IPS-15b (cell line): ENCODE data around the gene DNAJC7.

Source experiments
- H3K27me3 ChIP-seq: one replicate; pipeline ENCODE4 v1.6.1; 2013; ENCODE audit warnings: low read length; ENCODE audit not compliant: control insufficient read depth, insufficient read depth
- H3K36me3 ChIP-seq: one replicate; pipeline ENCODE4 v1.6.1; 2013; ENCODE audit warnings: low read length; ENCODE audit not compliant: control insufficient read depth, insufficient read depth
- H3K4me1 ChIP-seq: one replicate; pipeline ENCODE4 v1.6.1; 2013; ENCODE audit warnings: mild to moderate bottlenecking, low read length; ENCODE audit not compliant: control insufficient read depth, insufficient read depth
- H3K4me3 ChIP-seq: one replicate; pipeline ENCODE4 v1.5.1; 2013; ENCODE audit warnings: low read depth, low read length
- H3K9ac ChIP-seq: one replicate; pipeline ENCODE4 v1.6.1; 2013; ENCODE audit warnings: low read depth, mild to moderate bottlenecking, low read length
- H3K9me3 ChIP-seq: one replicate; pipeline ENCODE4 v1.6.1; 2013; ENCODE audit warnings: mild to moderate bottlenecking, low read length; ENCODE audit not compliant: control insufficient read depth, insufficient read depth

Gene DNAJC7

DNA sequence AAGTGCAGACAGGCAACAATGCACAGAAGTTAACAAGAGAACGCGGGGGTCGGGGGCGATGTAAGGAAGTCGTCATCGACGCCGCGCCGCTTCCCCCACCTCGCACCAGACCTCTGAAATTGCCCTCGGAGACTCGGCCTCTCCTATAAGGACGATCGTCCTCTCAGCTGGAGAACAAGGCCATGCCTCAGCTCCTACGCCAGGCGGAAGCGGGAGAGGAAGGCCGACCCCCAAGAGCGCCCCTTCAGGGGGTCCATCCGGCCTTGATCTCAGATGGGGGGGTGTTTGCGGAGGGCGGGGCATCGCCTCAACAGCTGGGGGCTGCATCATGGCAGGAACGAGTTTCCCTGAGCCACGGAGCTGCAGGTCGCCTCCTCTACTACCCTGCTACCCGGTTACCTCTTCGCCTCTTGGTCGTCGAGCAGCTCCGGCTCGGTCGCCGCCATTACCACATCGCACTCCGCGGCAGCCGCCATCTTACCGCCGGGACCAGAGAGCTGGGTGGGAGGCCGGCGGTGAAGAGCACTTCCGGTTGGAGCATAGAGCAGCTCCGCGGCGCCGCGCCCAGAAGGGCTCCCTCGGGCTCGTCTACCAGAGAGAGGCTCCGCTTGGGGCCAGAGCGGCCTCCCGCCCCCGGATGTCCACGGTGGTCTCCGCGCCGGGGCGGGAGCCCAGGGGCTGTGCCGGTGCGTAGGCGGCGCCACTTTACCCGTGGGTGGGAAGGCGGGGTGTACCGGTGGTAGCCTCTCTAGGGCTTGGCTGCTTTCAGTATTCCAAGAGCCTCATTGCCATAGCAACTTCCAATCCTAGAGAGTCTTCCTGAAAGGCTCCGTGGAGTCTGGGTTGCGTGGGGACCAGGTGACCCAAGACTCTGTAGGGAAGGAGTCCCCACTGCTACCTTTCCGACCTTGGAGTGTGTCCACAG is at the start of gene DNAJC7:
DNAJC7 (minus strand) TSS at position 499 of the 925 bp plus-strand sequence; CDS start at position 476, 23 bp downstream.
- peak within 1 kb of the TSS; percentile 98 for H3K9ac ChIP-seq
- H3K4me3 ChIP-seq = peak within 1 kb of the TSS; percentile 94
- no peaks in the 10 kb centered on the region for H3K27me3 ChIP-seq
- peaks cover 14% of the 10 kb centered on the region for H3K4me1 ChIP-seq
- no peaks in the 10 kb centered on the region for H3K9me3 ChIP-seq
- peaks cover 2% of the 10 kb centered on the region for H3K36me3 ChIP-seq

DNA sequence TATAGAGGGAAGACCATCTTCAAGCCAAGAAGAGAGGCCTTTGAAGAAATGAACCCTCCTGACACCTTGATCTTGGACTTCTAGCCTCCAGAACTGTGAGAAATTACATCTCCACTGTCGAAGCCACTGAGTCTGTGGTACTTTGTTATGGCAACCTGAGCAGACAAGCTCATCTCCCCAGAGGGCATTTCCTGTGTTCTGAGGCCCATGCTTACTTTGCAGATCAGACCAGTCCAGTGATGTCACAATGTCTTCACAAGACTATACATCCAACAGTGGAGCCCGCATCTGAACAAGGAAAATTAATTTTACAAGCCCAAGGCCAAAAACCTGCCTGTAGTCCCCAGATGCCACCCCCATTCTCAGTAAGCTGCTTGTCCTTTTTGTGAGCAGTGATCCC is 48.0 kb upstream of the DNAJC7 start:
- Histone ChIP-seq H3K4me3 (no peak overlapping the region), H3K9me3 (no peaks in the 10 kb centered on the region), H3K9ac (no peak overlapping the region), H3K4me1 (no peaks in the 10 kb centered on the region), H3K27me3 (no peaks in the 10 kb centered on the region), H3K36me3 (no peaks in the 10 kb centered on the region)

DNA sequence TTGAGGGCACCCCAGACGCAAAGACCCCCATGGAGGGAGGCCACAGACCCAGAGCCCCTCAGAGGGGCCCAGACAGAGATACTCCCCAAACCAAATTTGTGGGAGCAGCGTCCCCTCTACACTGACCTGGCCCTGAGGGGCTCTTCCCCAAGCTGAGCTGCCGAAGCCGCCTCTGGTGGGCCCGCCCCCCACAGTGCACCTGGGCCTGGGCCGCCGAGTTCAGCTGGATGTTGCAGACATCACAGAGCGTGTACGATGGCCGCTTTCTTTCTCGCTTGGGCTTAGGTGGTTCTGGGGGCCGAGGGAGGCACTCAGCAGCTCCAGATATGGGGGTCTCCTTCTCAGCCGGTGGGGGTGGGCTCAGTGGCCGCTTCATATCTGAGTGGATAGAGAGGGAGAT is 45.4 kb upstream of the DNAJC7 start:
- H3K27me3 ChIP-seq = no peaks in the 10 kb centered on the region
- H3K9me3 ChIP-seq = no peaks in the 10 kb centered on the region
- H3K9ac ChIP-seq = no peak overlapping the region
- no peaks in the 10 kb centered on the region for H3K4me1 ChIP-seq
- no peaks in the 10 kb centered on the region for H3K36me3 ChIP-seq
- H3K4me3 ChIP-seq = no peak overlapping the region

GRCh38 chr17:42061646-42062487 is 44.6 kb upstream of the DNAJC7 start:
- Histone ChIP-seq H3K27me3 (no peaks in the 10 kb centered on the region), H3K4me1 (peaks cover 1% of the 10 kb centered on the region), H3K36me3 (no peaks in the 10 kb centered on the region), H3K4me3 (no peak overlapping the region), H3K9ac (no peak overlapping the region), H3K9me3 (no peaks in the 10 kb centered on the region)

DNA sequence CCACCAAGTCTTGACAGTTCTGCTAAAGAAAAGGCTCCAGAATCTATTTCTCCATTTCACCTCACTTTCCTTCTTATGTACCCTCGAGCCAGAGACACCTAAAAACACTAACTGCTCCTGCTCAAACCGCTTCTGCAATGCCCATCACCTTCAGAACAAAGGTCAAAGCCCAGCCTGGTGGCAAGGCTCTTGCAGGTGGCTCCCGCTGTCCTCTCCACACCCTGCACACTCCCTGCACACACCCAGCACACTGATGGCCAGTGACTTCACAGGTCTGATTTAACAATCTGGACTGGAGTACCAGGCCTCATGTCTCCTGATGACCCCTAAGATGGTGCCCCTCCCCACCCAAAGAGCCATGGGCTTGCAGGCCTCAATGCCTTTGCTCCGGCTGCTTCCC is 43.0 kb upstream of the DNAJC7 start:
- Histone ChIP-seq H3K9ac (no peak overlapping the region), H3K4me3 (no peak overlapping the region), H3K27me3 (no peaks in the 10 kb centered on the region), H3K36me3 (no peaks in the 10 kb centered on the region), H3K9me3 (no peaks in the 10 kb centered on the region), H3K4me1 (peaks cover 2% of the 10 kb centered on the region)

- Histone ChIP-seq H3K4me3 (no peak overlapping the region), H3K27me3 (no peaks in the 10 kb centered on the region), H3K36me3 (no peaks in the 10 kb centered on the region), H3K9me3 (no peaks in the 10 kb centered on the region), H3K9ac (no peak overlapping the region), H3K4me1 (peaks cover 2% of the 10 kb centered on the region)
Observed at GRCh38 chr17:42059815-42060214, 42.6 kb upstream of the DNAJC7 start.

GRCh38 chr17:42058063-42058462 is 40.8 kb upstream of the DNAJC7 start:
- Histone ChIP-seq H3K9me3 (no peaks in the 10 kb centered on the region), H3K36me3 (no peaks in the 10 kb centered on the region), H3K27me3 (peaks cover 2% of the 10 kb centered on the region), H3K4me1 (peaks cover 2% of the 10 kb centered on the region), H3K4me3 (no peak overlapping the region), H3K9ac (no peak overlapping the region)

GRCh38 chr17:42056635-42057034 is 39.4 kb upstream of the DNAJC7 start:
- no peaks in the 10 kb centered on the region for H3K36me3 ChIP-seq
- H3K9ac ChIP-seq = no peak overlapping the region
- H3K4me1 ChIP-seq = peaks cover 2% of the 10 kb centered on the region
- H3K27me3 ChIP-seq = peaks cover 7% of the 10 kb centered on the region
- H3K4me3 ChIP-seq = no peak overlapping the region
- H3K9me3 ChIP-seq = no peaks in the 10 kb centered on the region

- Histone ChIP-seq H3K36me3 (no peaks in the 10 kb centered on the region), H3K4me1 (peaks cover 4% of the 10 kb centered on the region), H3K9ac (no peak overlapping the region), H3K27me3 (peaks cover 7% of the 10 kb centered on the region), H3K9me3 (no peaks in the 10 kb centered on the region), H3K4me3 (no peak overlapping the region)
Observed at GRCh38 chr17:42055496-42055895, 38.3 kb upstream of the DNAJC7 start.

- Histone ChIP-seq H3K4me1 (peaks cover 4% of the 10 kb centered on the region), H3K9me3 (no peaks in the 10 kb centered on the region), H3K36me3 (no peaks in the 10 kb centered on the region), H3K4me3 (no peak overlapping the region), H3K27me3 (peaks cover 7% of the 10 kb centered on the region), H3K9ac (no peak overlapping the region)
Observed at GRCh38 chr17:42055027-42055426, 37.8 kb upstream of the DNAJC7 start.

DNA sequence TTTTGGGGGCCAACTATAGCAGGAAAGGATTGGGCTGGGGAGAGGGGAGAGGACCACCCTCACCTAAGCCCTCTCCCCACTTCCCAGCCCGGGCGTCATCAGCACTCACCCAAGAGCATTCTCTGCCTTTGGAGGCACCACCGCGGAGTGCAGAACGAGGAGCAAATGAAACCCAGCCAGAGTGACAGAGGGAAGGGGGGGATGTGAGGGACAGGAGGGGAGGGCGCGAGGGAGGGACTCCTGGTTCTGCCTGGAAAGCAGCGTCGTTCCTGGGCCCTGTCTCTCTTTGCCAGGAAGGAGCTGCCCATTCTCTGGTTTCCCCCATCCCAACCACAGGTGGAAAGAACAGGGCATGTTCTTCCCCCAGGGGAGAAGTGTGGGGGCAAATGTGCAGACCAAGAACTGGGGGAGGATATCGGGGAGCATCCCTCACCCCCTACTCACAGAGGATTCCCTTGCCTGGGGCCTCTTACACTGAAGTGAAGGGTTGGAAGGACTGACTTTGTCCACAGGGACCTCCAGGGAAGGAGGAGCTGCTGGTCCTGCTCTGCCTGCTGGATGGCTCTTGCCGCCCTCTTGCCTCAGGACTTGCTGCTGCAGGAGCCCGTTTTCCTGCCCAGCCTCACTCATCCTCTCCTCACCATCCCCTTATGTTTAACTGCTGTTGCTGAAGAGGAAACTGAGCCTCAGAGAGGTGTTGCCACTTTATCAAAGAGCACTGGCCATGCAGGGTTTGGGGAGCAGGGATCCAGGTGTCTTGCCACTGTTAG is 36.7 kb upstream of the DNAJC7 start:
- H3K9me3 ChIP-seq = no peaks in the 10 kb centered on the region
- H3K4me3 ChIP-seq = no peak overlapping the region
- H3K36me3 ChIP-seq = no peaks in the 10 kb centered on the region
- peaks cover 10% of the 10 kb centered on the region for H3K27me3 ChIP-seq
- H3K9ac ChIP-seq = no peak overlapping the region
- peaks cover 4% of the 10 kb centered on the region for H3K4me1 ChIP-seq
